Right ventricle myocardium superior (tissue), 1 donor: Measurements from ENCODE around the gene CPEB3. TPM values are rescaled to one million over a fixed set of nuclear protein-coding genes. Genes with fewer than 3 reads are reported as not detected.
"Not testable (repeated sequence)": the region's sequence is repeated elsewhere in the genome, so short reads cannot be mapped to it uniquely, and the experiment has no call there.

ENCODE experiments used
- ATAC-seq: fragments of 200-7000 bp; cut with Tn5 transposase; one replicate; pipeline ENCODE4 v1.9.1; 2020; ENCODE audit warnings: mild to moderate bottlenecking; ENCODE audit not compliant: poor library complexity
- DNase-seq: peaks from one replicate; pipeline ENCODE4 v3.0.0-alpha.2; 2020
- intact Hi-C: fragments of 100-400 bp; cut with DNase I; formaldehyde crosslinking; loops from one replicate; pipeline ENCODE4 v1.11.2; 2022
- total RNA-seq: library from RNA; stranded (reverse); fragmentation: NEBNext Ultra II Directional; extraction: Animal tissue kit (Norgen Biotek cat#: 25700); gene quantifications from one replicate; pipeline ENCODE4 v1.2.1, GENCODE V29; 2021
- donor health status: DM: no; HTN: yes; CAD: no; lungs with severe emphysema.

Gene CPEB3
- total RNA-seq, 1 donor from 2014 or later, result 14.4 TPM

DNA sequence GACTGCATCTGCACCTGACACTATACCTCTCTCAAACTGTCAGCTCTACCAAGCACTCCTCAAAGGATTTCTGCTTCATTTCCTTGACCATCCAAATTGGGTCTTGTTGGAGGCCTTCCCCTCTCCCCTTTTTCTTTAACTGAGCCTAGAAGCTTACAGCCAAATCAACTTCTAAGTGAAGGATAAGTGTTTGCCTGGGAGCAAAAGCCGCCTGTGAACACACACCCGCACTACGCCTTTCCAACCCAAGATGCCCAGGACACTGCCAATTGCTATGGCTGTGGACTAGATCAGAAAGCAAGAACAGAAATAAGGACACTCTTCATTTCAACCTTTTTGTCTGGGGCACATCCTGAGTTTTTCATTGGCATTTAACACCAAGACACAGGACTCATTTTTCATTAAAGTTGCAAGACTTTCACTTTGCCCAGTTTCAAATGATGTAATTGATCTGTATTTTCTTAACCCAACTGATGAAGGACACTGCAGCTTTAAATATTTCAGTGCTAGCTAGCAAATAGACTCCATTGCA is 52.8 kb downstream of the CPEB3 start:
- DNase-seq, result no peak
- ATAC-seq, result no peak
- intact Hi-C loops, result no loop called here

- no peak for ATAC-seq
- intact Hi-C loops, result no loop called here
- DNase-seq, result no peak
These were observed 59.7 kb downstream of the CPEB3 start for GRCh38 chr10:92231196-92231595.

DNA sequence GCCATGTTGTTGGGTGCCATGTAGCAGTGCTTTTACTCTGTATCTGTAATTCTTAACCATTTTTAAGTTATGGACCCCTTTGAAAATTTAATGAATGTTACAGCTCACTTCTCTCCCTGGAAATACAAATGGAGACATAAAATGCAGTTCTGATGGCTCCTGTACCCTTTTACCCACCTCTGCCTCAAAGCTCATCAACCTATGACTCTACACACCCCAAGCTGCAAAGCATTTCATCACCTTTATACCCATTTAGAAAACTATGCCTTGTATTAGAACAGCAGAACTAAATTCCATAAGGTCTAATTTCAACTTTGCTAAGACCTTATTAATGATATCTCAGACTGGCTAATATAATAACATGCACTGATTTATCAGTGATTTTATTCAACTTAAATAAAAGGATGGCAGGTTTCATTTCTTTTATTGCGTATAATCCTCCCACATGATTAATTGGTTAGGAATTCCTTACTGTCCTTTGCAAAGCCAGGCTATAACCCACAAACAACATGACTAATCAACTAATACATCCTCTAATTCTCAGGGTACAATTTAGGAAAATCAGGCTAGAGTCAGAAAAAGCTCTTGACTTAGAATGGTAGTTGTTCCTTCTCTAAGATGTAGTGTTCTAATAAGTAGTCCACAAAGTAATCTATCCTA is 68.1 kb downstream of the CPEB3 start:
- intact Hi-C loops, result no loop called here
- DNase-seq (no peak), ATAC-seq (no peak)

DNA sequence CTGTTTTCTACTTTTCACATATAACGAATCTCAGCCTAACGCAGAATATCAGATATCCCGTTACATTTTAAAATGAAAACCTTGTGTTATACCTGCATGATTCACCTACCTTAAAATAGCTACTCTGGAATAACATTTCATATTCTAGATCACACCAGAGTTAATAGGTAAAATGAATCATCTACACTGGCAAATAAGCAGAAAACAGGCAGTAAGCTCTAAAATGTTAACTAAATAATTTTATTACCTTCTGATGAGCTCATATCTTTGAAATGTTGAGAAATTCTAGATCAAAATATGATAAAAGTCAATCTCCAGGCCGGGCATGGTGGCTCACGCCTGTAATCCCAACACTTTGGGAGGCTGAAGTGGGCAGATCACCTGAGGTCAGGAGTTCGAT is 71.3 kb downstream of the CPEB3 start:
- intact Hi-C loops, result no loop called here
- ATAC-seq (no peak), DNase-seq (no peak)

DNA sequence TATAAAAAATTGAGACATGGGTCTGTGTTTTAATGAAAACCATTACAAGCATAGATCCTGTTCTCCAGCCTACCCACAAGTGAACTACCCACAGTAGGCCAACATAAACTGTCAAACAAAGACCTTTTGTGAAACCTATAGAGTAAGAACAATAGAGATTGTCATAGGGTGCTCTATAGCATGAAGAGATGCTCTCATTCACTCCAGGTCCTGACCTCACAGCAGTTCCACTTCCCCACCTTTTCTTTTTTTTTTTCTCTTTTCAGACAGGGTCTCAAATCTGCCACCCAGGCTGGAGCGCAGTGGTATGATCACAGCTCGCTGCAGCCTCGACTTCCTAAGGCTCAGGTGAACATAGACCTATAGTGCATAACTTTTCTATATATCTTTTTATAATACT is 72.3 kb downstream of the CPEB3 start:
- ATAC-seq (no peak), DNase-seq (no peak)

GRCh38 chr10:92216608-92217007 is 74.3 kb downstream of the CPEB3 start:
- intact Hi-C loops, DNase-seq, ATAC-seq: not testable (repeated sequence)

More for the DNA sequence above, 72.3 kb downstream of the CPEB3 start:
- intact Hi-C loops, result no loop called here

- DNase-seq, intact Hi-C loops, ATAC-seq: not testable (repeated sequence)
These were observed 75.7 kb downstream of the CPEB3 start for GRCh38 chr10:92215222-92215621.

DNA sequence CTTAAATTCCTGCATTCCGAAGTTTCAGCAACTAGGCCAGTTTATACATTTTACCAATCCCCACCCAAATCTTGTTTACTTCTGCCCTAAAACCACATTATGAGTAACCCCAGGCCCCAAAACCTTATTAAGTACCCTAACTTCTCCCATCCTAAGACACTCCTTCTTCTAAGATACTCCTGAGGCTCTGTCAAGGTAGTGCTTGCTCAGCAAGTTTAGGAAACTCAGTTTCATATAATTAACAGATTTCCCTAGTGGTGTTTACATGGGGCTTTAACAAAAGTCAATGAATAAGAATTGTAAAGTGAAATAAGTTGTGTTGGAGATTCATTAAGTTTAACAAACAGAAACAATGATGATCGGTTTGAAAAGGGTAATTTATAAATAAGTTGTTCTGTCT is 77.8 kb downstream of the CPEB3 start:
- DNase-seq, result no peak
- intact Hi-C loops, result no loop called here

GRCh38 chr10:92208736-92209135 is 82.1 kb downstream of the CPEB3 start:
- ATAC-seq, result no peak
- DNase-seq, result no peak
- intact Hi-C loops, result no loop called here

More for the DNA sequence above, 77.8 kb downstream of the CPEB3 start:
- no peak for ATAC-seq

DNA sequence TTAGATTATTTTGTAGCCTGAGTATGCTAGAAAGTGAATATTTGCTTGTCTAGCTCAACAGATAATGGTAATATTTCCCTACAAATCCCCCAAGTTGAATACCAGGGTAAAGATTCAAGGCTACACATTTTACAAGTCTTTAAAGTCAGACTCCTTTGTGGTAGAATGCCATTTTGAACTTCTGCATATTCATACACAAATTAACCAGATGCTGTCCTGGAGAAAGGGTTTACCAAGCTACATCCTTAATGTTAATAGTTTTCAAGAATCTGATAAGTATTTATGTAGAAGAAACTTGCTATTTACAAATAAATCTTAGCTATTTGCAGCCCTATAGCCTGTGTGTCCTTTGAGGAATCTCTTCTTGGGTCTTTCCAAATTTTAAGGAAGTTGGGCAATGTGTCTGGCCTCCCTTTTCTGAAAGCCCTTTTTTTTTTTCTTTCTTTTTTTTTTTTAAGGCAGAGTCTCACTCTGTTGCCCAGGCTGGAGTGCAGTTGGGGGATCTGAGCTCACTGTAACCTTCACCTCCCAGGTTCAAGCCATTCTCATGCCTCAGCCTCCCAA is 82.6 kb downstream of the CPEB3 start:
- DNase-seq (no peak), ATAC-seq (no peak)
- intact Hi-C loops, result no loop called here

- no peak for DNase-seq
- no peak for ATAC-seq
- intact Hi-C loops, result no loop called here
These were observed 83.8 kb downstream of the CPEB3 start for GRCh38 chr10:92207061-92207460.

DNA sequence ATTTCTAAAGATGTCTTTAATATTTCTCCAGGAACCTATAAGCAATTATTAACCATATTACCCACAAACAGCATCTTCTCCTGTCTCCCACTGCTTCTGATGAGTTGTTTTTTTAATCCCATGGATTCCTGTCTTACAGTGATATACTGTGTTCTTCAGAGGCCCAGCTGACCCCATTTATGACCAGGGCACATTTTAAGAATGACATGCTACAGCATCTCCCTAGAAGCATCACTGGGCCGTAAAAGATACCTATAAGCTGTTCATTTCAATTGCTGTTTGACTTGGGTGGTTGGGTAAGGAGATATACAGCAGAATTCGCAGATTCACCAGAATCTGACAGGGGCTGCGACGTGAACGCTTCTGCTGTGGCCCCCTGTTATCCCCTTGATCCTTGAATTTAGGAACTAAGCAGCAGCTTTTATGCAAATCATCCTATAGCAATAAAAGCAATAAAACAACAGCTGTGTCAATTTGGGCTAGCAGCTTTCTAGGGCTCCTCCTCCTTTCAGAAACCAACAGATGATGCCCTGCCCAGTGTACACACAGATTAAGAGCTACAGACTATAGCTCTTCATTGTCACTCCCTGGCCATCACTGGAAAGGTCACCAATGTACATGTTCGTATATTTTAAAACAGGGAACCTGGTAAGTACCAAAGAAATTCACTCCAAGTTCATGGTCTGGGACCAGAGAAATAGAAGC is 86.8 kb downstream of the CPEB3 start:
- no peak for ATAC-seq
- DNase-seq, result no peak
- intact Hi-C loops, result no loop called here

DNA sequence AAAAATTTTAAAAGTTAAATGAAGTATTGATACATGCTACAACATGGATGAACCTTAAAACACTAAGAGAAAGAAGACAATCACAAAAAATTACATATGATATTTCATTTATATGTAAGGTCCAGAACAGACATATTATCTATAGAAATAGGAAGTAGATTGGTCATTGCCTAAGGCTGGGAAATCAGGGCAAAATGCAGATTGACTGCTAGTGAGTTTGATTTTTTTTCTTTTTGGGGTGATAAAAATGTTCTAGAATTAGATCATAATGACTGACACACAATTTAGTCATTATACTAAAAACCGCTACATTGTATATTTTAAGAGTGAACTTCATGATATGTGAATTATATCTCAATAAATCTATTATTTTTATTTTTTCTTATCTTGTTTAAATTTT is 88.3 kb downstream of the CPEB3 start:
- no peak for DNase-seq
- intact Hi-C loops, result no loop called here
- ATAC-seq, result no peak

GRCh38 chr10:92200564-92200963 is 90.3 kb downstream of the CPEB3 start:
- DNase-seq (no peak), ATAC-seq (no peak)
- intact Hi-C loops, result no loop called here

- intact Hi-C loops, result no loop called here
- no peak for DNase-seq
- ATAC-seq, result no peak
These were observed 103.8 kb downstream of the CPEB3 start for GRCh38 chr10:92187101-92187500.

DNA sequence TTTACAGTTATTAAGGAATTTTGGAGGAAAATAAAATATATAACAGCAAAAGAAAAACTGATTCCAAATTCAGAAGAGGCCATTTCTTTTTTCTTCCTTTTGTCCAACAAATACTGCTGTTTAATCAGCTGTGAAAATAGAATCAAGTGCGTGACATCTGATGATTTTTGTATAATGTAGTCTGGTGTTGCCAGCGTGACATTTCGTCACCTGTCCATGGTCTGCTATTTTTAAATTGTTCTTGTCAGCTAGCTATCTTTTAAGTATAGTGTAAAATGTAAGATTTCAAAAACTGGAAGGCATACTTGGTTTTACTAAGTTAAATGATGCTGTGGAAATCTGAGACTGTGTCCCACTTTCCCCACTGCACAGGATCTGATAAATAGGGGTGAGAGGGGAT is 105.9 kb downstream of the CPEB3 start:
- DNase-seq, result no peak
- peak; percentile 67 for ATAC-seq
- intact Hi-C loops, result no loop called here

DNA sequence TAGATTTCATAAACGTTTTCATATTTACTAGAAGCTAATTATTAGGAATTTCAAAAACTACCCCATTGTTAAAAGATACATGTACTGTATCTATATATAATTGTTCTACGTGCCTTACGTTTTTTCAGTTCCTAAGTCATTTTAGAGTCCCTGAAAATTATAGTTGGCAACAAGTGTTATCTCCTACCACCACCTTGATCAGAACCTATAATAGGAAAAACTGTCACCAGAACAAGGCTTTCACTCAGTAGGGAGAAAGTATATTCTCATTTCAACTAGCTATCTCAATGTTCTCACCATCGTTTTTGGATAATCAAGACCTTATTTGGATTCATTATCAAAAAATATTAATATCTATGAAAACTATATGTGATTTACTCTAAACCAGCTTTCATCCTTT is 107.7 kb downstream of the CPEB3 start:
- intact Hi-C loops, result no loop called here
- DNase-seq (no peak), ATAC-seq (no peak)

DNA sequence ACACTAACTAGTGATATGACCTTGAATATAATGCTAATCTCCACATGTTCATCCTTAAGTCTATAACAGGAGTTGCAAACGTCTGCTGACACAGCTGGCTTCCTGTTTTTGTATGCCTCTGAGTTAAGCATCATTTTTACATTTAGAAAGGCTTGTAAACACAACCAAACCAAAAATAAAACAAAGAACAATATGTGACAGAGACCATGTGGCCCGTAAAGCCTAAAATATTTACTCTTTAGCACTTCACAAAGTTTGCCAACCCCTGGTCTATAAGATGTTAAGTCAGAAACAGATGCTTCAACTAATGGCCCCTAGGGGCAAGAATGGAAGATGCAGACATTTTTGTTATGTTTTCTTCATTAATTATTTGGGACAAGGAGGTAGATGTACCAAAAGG is 109.3 kb downstream of the CPEB3 start:
- DNase-seq (no peak), ATAC-seq (no peak)
- intact Hi-C loops, result no loop called here

- intact Hi-C loops, result no loop called here
- DNase-seq, result no peak
- ATAC-seq, result no peak
These were observed 110.5 kb downstream of the CPEB3 start for GRCh38 chr10:92180399-92180798.

- DNase-seq (no peak), ATAC-seq (no peak)
- intact Hi-C loops, result no loop called here
These were observed 113.3 kb downstream of the CPEB3 start for GRCh38 chr10:92177546-92177945.
